ENCODE data around the gene AARS2.

AARS2 gene

DNA sequence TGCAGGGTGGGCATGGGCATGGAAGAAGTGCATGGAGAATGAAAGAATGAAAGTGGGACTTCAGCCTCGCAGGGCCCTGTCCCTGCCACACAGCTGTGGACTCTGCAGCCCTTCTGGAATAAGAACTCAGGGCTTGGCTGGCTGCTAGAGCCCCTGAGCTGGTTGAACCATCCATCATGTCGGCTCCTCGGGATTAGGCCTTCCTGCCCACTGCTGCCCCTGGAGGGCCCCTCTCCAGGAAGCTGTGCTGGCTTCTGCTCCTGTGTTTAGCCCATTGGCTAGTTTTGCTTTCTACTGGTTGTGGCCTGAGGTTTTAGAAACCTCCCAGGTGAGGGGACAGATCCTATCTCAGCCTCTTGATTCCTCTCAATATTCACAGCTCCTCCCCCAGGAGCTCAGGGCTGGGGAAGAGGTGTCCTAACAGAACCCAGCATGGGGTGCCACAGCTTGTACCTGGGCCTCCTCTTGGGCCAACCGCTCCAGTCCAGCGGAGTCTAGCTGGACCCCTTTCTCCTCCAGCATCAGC lies 7.9 kb downstream of the AARS2 start:
- Histone ChIP-seq H3K4me3 (no peak overlapping the region), H3K27ac (no peak overlapping the region)
- TF ChIP-seq, protein P1, sequence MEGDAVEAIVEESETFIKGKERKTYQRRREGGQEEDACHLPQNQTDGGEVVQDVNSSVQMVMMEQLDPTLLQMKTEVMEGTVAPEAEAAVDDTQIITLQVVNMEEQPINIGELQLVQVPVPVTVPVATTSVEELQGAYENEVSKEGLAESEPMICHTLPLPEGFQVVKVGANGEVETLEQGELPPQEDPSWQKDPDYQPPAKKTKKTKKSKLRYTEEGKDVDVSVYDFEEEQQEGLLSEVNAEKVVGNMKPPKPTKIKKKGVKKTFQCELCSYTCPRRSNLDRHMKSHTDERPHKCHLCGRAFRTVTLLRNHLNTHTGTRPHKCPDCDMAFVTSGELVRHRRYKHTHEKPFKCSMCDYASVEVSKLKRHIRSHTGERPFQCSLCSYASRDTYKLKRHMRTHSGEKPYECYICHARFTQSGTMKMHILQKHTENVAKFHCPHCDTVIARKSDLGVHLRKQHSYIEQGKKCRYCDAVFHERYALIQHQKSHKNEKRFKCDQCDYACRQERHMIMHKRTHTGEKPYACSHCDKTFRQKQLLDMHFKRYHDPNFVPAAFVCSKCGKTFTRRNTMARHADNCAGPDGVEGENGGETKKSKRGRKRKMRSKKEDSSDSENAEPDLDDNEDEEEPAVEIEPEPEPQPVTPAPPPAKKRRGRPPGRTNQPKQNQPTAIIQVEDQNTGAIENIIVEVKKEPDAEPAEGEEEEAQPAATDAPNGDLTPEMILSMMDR (IDR thresholded peaks at IDR 0.05): no peak
- DNase-seq (ENCODE audit: low spot score): no peak

DNA sequence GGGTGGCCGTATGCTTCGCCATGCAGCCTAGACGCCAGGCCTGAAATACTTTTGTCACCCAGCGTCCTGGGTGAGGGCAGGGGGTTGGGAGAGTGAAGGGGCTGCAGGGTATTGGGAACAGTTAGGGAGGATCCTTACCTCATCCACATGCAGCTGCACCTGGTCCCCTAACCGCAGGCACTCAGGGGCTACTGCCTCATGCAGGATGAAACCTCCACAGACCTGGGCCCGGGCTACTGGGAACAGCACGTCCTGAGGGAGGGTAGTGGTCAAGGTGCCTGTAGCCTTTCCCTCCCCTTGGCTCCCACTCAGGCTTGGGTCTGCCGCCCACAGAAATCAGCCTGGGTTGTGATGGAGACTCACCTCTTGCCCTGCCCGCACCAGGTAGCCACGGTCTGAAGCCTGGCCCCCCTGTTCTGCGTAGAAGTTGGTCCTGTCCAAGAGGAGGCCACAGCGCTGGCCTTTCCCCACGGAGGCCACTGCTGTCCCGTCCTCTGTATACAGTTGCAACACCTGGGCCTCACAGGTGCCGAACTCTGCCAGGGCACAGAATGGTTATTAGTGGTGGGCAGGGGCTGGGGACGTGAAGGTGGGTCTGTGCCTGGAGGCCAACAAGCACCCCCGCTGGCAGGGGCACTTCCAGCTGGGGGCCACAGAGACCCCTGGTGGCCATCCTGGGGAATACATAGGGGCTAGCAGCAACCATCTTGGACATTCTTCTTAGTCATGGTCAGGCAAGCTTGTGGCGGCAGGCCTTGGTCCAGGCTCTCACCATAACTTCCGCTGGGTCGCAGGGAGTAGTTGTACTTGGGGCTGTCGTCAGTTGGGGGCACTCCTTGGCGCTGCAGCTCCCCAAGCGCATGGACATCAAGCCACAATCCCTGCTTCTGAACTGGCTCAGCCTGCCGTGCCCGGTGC lies 8.6 kb downstream of the AARS2 start:
- no peak overlapping the region for H3K4me3 ChIP-seq
- no peak overlapping the region for H3K27ac ChIP-seq
- TF ChIP-seq, protein P1 (IDR thresholded peaks at IDR 0.05): peak; percentile 53
- DNase-seq (ENCODE audit: low spot score): no peak

DNA sequence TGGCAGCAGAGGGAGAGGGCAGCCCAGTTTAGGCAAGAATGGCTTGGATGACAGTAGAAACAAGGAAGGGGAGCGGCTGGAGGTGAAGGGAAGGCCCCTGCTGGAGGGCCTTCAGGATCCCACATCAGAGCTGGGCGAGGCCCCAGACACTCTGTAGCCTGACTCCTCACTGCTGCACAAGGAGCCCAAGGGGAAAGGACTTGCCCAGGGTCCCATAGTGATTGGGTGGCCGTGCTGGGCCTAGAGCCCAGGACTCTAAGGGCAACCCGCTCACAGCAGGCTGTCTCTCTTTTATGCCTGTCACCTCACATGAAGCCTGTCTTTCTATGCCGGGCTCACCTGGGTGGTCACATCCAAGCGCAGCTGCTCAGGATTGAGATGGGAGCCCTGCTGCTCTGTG lies 9.3 kb downstream of the AARS2 start:
- Histone ChIP-seq H3K4me3 (no peak overlapping the region), H3K27ac (no peak overlapping the region)
- DNase-seq (ENCODE audit: low spot score): no peak
- TF ChIP-seq, protein P1 (IDR thresholded peaks at IDR 0.05): no peak

DNA sequence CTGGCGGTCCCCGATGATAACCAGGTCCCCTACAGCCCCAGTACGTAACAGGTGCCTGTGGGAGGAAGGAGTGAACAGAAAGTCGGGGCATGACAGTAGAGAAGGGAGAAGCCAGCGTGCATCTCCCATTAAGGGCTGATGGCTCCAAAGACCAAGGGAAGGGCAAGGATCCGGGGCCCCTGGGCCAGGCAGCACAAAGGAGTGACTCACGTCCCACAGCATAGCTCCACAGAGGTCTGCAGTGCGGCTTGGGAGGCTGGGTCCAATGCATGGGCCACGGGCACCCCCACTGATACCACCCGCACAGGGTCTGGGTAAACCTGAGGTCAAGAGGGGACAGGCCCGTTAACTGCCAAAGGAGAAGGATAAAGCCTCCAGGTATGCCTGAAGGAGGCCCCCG lies 10.3 kb downstream of the AARS2 start:
- H3K4me3 ChIP-seq: no peak overlapping the region
- no peak for DNase-seq (ENCODE audit: low spot score)
- no peak overlapping the region for H3K27ac ChIP-seq
- TF ChIP-seq, protein P1 (IDR thresholded peaks at IDR 0.05): no peak

DNA sequence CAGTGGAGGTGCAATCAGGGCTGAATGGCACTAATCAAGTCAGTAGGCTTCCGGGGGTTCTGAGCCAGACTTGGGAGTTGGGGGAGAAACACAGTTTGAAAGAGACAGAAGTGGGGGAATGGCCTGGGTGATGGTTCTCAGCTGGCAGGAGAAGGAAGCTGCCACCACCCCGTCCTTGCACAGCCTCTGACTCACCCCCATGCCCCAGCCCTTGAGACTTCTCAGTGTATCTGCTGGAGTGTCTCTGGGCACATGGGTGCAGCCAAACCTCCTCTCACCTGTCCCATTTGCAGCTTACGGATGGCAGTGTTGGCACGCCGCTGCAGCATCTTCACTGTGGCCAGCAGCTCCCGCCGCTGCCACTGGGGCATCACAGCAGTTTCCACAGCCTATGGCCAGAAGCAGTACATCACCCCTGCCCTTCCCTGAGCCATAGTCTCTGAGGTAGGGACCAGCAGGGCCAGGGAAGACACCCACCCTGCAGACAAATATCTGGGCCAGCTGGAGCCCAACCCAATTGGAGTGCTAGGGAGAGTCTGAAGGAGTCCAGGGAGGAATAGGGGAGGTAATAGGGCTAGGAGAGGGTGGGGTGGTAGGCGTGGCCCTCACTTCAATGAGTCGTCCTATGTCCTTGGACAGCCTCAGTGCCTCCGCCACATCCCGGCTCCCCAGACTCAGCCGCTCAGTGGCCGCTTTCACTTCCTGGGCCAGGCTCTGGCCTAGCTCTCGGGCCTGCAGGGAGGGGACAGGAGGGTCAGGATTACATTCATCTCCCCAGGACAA lies 11.2 kb downstream of the AARS2 start:
- TF ChIP-seq, protein P1 (IDR thresholded peaks at IDR 0.05): no peak
- DNase-seq (ENCODE audit: low spot score): no peak
- no peak overlapping the region for H3K4me3 ChIP-seq
- H3K27ac ChIP-seq: no peak overlapping the region

DNA sequence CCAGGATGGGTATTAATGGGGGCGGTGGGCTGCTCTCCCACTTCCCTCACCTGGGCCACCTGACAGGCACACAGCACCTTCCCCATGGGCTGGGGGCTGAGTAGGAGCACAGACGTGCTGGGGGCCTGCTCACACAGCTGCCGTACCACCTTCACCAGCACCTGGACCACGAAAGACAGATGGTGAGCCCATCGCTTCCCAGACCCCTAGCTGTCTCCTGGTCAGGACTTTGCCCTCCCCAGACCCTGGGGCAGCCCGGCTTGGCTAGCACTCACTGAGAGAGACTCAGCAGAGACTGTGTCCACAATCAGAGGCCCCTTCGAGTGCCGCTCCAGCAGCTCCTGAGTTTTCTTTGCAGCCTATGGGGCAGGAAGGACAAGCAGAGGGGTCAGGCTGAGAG lies 12.0 kb downstream of the AARS2 start:
- Histone ChIP-seq H3K4me3 (no peak overlapping the region), H3K27ac (no peak overlapping the region)
- TF ChIP-seq, protein P1 (IDR thresholded peaks at IDR 0.05): no peak
- DNase-seq (ENCODE audit: low spot score): no peak

Data from coronary artery (tissue), 2 donors.